ENCODE data around the gene TRAF5.
"Not testable (repeated sequence)": the region's sequence is repeated elsewhere in the genome, so short reads cannot be mapped to it uniquely, and the experiment has no call there.

TRAF5 gene

GRCh38 chr1:211416246-211416627, 89.6 kb downstream of the TRAF5 start:
- peak overlapping the region; percentile 17 for H3K4me3 ChIP-seq (ENCODE audit: low read length)
- TF ChIP-seq, protein P1, sequence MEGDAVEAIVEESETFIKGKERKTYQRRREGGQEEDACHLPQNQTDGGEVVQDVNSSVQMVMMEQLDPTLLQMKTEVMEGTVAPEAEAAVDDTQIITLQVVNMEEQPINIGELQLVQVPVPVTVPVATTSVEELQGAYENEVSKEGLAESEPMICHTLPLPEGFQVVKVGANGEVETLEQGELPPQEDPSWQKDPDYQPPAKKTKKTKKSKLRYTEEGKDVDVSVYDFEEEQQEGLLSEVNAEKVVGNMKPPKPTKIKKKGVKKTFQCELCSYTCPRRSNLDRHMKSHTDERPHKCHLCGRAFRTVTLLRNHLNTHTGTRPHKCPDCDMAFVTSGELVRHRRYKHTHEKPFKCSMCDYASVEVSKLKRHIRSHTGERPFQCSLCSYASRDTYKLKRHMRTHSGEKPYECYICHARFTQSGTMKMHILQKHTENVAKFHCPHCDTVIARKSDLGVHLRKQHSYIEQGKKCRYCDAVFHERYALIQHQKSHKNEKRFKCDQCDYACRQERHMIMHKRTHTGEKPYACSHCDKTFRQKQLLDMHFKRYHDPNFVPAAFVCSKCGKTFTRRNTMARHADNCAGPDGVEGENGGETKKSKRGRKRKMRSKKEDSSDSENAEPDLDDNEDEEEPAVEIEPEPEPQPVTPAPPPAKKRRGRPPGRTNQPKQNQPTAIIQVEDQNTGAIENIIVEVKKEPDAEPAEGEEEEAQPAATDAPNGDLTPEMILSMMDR (conservative IDR thresholded peaks at IDR 0.05; ENCODE audit: low read depth, low read length): peak; percentile 24
- DNase-seq (ENCODE audit: low read depth): not testable (repeated sequence)

DNA sequence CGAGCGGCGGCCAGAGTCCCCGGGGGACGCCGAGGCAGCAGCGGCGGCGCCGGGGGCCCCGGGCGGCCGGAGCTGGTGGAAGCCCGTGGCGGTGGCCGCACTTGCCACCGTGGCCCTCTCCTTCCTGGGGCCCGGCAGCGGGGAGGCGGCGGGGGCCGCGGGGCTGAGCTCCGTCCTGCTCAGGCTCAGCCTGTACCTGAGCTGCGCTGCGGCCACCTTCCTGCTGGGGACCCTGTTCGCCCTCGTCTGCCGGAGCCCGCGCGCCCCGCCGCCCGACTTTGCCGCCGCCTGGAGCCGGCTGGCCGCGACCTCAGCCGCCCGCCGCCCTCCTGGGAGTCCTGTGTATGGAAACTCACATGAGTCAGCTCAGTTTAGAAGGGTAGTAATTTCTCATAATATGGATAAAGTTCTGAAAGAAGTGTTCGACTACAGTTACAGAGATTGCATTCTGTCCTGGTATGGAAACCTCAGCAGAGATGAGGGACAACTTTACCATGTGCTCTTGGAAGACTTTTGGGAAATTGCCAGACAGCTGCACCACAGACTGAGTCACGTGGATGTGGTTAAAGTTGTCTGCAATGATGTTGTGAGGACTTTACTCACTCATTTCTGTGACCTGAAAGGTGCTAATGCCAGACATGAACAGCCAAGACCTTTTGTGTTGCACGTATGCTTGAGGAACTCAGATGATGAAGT, 90.1 kb downstream of the TRAF5 start:
- peak overlapping the region; percentile 19 for H3K4me3 ChIP-seq (ENCODE audit: low read length)
- DNase-seq (ENCODE audit: low read depth): peak; percentile 15

DNA sequence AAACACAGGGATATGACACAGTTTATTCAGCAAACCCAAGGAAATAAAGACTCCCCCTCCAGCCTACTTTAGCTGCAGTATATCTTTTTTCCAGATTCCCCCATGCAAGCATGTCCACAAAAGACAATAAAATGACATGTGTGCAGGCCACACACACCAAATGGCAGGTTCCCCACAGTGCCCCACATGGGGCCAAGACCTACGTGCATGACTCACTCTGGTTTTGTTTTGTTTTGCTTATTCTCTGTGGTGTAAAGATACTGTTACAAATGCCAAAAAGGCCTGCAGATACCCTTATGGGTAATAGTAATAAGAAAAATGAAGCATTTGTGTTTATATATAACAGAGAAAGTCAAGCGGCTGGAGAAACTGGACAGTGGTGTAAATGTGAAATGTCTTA, 93.8 kb downstream of the TRAF5 start:
- TF ChIP-seq, protein P1 (conservative IDR thresholded peaks at IDR 0.05; ENCODE audit: low read depth, low read length): no peak
- no peak for DNase-seq (ENCODE audit: low read depth)
- H3K4me3 ChIP-seq (ENCODE audit: low read length): no peak overlapping the region

DNA sequence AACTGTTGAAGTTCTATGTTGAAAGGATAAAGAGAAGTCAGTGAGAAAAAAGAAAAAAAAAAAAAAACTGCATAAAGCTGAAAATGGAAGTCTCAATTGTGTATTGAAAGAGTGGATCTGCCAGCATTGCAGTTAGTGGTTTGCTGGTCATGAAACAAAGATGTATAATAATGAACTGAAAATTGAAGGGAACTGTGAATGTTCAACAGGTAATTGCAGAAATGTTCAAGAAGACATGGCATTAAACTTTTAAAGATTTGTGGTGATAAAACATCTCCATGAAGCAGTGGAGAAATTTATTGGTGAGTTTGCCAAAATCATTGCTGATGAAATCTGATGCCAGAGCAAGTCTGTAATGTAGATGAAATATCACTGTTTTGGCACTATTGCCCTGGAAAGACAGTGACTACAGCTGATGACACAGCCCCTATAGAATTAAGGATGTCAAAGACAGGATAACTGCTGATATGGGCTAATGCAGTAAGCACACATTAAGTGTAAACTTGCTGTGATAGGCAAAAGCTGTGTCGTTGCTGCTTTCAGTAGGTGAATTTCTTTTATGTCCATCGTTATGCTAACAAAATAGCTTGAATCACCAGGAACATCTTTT, 94.3 kb downstream of the TRAF5 start:
- H3K4me3 ChIP-seq (ENCODE audit: low read length): no peak overlapping the region
- TF ChIP-seq, protein P1 (conservative IDR thresholded peaks at IDR 0.05; ENCODE audit: low read depth, low read length): no peak
- no peak for DNase-seq (ENCODE audit: low read depth)

DNA sequence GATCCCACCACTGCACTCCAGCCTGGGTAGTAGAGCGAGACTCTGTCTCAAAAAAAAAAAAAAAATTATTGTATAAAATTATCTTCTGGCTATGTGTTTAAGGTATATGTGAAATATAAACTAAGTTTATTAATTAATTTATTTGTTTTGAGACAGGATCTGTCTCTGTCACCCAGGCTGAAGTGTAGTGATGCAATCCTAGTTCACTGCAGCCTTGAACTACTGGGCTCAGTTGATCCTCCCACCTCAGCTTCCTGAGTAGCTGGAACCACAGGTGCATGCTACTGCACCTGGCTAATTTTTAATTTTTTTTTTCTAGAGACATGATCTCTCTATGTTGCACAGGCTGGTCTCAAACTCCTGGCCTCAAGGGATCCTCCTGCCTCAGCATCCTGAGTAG, 97.4 kb downstream of the TRAF5 start:
- H3K4me3 ChIP-seq (ENCODE audit: low read length): no peak overlapping the region
- TF ChIP-seq, protein P1 (conservative IDR thresholded peaks at IDR 0.05; ENCODE audit: low read depth, low read length): no peak
- DNase-seq (ENCODE audit: low read depth): no peak
